IPS-NIHi7 (cell line): Measurements from ENCODE around the gene UXS1.

Experiments used
- DNase-seq: peaks from one replicate; pipeline ENCODE4 v3.0.0; 2012; ENCODE audit warnings: mixed read lengths; ENCODE audit errors: extremely low spot score

UXS1 gene

DNA sequence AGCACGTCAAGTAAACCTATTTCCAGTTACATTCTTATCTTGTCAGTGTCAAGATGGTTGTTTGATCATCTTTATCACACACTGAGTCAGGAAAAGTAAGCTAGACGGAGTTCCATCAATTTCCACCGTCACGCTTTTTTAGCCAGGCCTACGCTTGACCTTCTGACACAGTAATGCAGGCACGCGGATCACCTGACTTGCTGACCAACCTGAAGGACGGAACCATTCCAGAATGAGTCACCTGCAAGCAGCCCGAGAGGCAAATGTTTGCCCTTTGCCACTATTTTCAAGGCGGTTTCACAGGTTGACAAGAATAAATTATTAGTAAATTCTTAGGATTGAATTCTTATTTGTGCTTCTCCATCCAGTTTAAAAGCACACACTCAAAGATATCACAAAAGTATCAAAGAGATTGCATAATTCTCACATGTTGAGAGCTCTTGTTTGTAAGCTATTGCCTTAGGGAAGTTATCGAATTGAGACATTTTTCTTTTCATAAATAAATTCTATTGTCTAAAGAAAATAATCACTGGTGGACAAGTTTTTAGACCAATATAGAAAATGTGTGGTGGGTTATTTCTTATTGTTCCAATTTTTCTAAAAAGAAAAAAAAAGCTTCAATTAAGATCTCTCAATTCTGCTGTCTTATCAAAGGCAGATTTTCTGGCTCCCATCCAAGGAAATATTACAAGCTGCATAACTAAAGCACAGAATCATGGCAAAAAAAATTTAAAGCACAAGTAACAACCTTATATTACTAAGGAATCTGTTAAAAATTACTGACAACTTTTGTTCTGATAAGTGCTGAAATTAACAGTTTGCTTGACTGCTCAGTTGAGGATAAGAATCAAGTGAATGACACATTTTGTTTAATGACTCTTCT lies 31.9 kb downstream of the UXS1 start:
- no peak for DNase-seq

DNA sequence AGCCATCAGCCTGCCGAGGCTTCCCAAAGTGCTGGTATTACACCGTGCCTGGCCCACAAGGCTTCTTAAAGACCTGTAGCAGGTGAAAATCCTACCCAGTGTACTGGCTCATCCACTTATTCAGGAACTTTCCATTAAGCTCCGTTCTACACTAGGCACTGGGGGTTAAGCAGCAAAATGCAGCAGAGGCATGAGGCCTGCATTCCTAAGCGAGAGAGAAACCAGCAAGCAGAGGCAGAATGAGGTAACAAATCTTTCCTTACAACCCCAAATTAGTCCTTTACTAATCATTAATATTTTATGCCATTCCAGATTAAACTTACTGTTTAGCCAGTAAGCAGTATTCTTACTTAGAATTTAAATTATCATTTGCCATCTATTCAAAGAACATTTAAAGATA lies 32.8 kb downstream of the UXS1 start:
- DNase-seq, result no peak

DNA sequence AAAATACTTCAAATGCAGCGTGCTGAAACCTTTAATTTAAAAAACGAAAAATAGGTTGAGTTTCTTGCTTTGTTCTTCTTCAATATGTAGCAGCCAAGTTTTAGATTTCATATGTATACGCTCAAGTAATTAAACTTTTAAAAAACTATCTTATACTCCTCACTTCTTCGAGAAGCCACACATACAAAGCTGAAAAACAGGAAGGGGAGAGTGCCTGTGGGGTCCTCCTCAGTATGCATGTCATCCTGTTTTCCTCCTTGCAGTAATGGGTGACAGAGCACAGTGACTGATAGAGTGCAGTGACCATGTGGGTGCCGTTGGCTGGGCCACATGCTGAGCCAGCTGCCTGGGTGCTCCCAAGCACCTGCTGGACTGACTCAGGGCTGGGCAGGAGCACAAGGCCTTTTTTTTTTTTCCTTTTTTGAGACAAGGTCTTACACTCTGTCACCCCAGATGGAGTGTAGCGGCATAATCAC lies 33.3 kb downstream of the UXS1 start:
- no peak for DNase-seq

DNA sequence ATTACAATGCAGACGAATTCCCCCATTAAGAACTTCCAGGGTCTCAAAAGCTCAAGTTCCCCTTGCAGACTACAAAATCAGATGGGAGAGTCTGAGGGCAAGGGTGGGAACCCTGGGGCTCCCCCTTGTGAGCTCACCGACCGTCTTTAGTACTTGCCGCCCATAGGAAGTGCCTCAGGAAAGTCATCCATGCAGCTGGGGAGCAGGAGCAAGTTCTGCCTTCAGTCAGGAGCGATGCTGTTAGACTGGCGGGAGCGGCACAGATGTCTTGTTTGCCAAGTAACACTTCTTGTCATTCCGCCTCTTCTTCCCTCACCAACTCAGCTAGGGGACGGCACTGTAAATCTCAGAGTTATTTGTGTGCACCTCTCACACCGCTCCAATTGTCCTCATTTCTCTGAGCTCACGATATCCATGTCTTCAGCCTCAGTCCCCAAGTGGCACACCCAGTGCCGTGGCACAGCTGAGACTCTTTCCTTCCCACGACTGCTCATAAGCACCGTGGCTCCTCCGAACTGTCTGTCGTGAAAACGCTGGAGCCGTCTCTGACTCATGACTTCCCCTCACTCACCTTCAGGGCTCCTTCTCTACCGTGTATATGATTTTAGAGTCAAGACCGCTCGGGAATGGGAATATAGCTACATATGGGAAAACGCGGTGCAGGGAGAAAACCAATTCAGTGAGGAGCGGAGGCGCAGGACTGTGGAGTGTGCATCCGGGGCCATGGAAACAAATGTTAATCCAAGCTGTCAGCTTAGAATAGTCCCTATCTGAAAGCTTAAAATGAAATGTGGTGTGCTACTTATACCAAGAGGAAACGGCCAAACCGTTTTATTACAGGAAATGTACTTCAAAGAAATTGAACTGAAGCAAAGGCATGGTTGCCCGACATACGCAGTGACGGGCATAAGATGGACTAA lies 34.0 kb downstream of the UXS1 start:
- no peak for DNase-seq

DNA sequence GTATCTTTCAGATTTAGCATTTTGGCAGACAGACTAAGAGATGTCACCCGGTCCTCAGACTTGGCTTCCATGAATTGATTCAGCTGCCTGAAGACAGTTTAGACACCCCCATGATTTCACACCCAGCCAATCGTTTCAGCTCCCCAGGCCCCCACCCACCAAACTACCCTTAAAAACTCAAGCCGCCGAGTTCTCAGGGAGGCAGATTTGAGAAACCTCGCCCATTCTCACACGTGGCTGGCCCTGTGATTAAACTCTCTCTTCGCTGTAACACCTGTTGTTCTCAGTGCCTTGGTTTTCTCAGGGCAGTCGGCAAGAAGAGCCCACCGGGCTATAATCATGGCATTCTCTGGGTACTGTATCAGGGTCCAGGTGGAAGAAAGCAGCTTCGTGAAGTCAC lies 35.2 kb downstream of the UXS1 start:
- no peak for DNase-seq

DNA sequence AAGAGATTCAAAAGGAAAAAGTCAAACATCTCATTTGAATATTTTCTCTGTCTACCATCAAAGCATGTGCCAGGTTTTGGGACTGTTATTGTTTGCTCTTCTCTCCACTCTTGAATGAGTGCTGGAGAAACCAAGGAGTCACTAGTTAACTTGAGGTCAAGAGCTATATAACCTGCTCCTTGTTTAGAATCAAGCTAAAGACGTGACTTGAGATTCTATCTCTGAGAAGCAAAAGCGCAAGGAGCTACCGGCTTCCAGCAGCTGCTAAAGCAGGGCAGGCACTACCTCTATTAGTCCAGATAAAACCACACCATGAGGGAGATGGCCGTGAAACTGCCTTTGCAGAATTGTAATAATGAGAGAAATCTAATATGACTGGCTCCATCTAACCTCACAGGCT lies 36.0 kb downstream of the UXS1 start:
- DNase-seq, result no peak

DNA sequence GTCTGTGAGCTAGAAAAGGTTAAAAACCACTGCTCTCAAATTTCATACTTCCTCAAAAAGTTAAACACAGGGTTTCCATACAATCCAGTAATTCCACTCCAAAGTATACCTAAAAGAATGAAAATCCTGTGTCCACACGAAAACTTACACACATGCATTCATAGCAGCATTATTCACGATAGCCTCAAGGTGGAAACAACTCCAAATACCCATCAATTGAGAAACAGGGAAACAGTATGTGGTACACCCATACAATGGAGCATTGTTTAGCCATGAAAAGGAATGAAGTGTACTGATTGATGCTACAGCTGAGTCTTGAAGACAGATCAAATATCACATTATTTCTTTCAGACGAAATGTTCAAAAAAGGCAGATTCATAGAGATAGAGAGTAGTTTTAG lies 36.7 kb downstream of the UXS1 start:
- no peak for DNase-seq

DNA sequence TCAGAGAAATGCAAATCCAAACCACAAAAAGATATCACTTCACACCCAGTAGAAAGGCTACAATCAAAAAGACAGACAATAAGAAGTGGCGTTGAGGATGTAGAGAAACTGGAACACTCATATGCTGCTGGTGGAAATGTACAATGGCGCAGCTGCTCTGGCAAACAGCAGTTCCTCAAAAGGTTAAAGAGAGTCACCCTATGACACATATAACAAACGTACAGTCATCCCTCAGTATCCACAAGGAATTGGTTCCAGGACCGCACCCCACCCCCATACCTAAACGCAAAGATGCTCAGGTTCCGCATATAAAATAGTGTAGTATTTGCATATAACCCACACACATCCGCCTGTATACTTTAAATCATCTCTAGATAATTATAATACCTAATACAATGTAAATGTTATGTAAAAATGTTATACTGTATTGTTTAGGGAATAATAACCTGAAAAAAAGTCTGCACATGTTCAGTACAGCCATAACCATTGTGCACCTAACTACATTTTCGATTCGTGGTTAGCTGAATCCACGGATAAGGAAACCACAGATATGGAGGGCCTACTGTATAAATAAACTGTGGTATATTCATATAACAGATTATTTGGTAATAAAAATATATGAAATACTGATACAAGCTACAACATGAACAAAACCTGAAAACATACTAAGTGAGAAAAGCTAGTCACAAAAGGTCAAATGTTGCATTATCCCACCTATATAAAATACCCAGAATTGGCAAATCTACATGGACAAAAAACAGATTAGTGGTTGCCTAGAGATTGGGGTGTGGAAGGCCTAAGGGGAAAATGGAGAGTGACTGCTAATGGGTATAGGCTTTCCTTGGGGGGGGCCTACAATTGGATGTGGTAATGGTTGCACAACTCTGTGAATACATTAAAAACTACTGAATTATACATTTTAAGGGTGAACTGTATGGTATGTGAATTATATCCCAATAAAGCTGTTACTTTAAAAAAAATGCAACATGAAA lies 37.5 kb downstream of the UXS1 start:
- DNase-seq, result no peak

DNA sequence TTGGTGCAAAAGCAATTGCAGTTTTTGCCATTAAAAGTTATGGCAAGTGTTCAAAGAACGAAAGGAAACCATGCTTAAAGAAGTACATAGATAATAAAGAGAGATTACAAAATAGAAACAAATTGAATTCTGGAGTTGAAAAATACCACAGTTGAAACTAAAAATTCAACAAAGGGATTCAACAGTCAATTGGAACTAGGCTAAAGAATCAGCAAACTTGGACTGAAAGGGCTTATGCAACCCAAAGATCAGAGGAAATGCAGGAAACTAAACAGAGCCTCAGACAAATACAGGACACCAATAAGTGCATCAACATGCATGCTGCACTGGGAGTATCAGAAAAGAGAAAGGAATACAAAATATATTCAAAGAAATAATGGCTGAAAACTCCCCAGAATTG lies 40.3 kb downstream of the UXS1 start:
- no peak for DNase-seq

DNA sequence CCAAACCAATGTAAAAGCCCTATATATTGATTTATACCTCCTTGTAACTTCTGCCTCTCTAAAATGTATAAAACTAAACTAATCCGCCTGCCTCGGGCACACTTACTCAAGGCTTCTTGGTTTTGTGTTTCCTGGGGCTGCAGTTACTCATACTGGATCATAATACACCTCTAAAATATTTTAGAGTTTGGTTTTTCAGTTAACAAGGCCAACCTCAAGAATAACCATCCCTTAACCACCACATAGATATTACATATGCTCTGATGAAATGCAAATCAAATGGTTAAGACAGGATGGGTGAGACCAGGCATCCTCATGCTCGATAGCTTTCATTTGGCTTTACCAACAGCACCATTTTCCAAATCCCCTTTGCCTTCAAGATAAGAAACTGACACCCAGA lies 46.4 kb downstream of the UXS1 start:
- no peak for DNase-seq

DNA sequence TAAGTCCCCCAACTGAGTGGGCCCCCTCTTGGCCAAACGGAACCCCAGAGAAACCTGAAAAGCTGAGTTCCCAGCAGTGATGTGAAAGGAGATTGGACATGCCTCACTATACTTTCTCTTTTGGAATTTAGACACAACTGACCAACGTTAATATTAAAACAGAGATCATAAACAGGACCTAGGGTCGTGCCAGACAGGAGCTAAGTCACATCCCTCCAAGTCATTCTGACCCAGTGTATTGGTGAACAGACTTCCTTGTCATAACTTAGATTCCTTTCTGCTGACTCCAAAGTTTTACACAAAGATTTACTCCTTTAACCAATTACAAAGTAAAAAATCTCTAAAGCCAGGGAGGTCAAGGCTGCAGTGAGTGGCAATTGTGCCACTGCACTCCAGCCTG lies 46.9 kb downstream of the UXS1 start:
- DNase-seq, result no peak

DNA sequence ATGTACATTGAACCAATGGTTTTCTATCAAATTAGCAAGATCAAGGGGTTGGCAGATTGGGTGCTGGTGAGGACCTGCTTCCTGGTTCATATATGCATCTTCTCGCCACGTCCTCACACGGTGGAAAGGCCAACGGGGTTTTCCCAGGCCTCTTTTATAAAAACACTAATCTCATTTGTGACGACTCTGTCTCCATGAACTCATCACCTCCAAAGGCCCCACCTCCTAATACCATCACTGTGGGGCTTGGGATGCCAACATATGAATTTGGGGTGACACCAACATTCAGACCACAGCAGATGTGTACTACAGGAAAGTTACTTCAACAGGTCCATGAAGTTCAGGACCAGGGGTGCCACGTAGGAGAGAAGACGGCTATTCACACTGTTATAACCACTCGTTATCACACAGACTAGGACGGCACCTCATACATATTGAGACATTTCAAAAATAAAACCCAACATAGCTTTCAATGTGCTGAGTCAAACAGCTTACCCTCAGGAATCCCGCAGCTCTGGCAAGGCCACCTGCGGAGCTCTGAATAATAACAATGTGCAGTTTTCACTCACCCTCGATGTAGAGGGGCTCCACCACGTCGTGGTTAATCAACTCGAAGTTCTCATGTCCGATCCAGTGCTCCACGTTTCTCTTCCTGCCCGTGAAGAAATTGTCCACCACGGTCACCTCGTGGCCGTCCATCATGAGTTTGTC lies 49.3 kb downstream of the UXS1 start:
- DNase-seq, result no peak

DNA sequence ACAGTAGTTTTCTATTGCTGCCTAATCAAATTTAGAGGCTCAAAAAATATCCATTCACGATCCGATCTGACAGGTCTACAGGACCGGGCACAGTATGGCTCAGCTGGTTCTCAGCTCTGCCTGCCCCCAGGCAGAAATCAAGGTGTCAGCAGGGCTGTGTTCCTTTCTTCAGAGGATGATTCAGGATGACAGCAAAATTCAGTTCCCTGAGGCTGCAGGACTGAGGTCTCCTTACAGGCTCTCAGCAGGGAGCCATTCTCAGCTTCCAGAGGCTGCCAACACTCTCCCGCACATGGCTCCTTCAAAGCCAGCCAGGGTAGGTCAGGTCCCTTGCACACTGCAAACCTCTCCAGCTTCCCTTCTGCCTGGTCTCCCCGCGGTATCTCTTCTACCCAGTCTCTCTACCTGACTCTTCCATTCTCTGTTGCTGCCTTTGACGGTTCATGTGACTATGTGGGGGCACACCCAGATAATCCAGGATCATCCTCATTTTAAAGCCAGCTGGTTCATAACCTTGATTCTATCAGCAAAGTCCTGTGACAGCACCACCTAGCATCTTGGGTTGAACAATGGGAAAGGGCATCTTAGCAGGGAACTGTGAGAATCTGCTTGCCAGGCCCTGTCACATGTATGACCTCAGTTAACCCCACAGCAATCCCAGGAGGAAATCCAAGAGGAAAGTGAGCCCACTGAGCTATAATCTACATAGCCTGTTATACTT lies 50.4 kb downstream of the UXS1 start:
- no peak for DNase-seq

DNA sequence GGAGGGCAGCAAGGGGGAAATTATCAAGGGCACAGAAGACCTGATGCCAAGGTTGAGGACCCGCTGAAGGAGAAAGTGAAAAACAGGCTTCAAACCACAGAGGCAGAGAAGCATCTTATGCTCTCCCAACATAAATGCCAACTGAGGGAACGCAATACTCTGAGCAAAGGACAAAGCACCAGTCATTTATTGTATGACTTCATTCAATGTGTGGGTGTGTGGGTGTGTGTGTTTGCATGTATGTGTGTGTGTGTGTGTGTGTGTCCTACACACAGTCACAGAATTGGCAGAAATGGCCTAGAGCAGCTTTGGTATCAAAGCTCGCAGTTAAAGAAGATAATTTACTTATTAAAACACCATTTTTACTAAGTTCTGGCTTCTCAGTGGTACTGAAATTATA lies 51.4 kb downstream of the UXS1 start:
- no peak for DNase-seq

DNA sequence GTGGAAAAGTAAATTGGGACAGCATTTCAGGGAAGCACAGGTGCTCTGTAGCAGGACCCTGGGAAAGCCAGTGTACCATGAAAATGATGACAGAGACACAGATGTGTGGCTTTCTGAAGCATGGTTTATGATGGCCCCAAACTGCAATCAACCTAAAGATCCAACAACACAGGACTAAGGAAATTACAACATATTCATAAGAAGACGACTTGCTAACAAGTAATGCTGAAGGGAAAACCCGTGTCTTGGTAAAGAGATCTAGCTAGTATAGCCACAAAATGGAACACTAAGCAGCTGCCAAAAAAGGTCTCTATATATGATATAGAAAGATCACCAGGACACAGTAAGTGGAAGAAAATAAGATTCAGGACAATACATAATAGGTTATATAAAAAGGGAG lies 53.2 kb downstream of the UXS1 start:
- no peak for DNase-seq

DNA sequence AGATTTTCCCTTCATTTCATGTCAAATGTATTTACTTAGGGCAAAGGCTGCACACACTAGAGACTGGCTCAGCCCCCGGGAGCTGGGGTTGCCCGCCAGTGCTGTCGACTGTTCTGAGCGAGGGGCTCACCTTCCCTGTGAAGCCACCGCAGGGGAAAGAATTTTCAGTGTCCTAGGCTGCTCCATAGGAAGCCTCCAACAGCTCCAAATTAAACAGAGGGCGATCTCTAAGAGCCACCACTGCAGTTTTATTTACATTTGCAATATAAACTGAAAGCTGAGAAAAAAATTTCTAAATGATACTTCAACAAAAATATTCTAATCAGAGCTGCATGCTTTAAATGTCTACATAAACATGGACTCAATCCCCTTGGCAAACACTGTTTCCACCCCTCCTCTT lies 54.0 kb downstream of the UXS1 start:
- no peak for DNase-seq

DNA sequence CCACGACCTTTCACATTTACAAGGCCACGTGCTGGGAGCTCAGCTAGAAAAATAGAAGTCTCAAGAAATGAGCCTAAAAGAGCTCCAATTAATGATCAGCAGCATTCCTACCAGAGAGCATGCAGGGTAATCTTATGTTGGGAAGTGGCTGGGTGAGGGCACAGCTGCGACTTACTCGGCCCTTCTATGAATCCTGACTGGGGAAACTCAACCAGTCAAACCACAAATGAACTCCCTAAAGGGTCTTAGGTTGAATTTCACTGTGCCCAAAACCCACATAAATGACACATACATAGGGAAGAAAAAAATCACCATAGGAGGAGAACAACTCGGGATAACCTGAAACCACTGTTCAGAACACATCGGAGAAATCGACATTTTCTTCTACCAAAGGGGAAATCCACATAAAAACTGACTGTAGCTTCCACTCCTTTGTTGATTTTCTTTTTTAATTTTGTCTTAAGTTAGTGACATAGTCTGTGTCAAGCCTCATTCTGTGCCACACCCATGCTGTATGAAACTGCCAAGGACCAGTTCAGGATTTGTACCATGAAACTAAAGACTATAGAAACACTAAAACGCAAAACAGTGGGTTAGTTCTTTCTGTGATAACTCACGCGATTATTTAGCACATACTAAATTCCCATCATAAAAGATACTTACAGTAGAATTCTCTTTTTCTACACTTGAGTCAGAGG lies 54.7 kb downstream of the UXS1 start:
- no peak for DNase-seq

DNA sequence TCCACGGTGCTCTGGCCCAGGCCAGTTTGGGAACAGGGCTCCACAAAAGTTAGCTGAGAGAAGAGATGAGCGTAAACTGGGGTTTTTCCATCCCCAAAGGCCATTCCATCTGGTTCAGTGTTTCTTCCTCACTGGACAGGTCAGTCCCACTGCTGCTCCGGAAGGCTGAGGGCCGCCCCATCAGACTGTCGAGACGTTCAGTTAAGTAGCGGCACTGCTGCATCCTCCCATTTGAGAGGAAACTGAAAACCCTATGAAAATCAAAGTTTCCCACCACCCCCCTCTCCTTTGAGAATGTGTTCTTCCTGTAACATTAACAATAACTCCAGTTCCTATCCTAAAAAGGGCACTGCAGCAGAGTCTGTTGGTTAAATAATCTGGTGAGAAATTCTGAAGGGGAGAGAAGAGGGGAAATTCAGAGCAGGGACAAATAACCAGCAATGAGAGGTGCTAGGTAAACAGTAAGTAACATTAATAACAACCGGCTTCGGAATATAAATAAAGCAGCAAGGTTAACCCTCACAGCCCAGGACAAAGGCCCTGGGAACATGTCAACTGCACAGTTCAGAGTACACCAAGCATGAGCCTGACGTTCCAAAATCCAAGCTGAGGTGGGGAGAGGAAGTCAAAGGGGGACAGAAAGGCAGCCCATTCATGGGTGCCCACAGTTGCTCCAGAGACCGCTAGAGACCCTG lies 55.4 kb downstream of the UXS1 start:
- DNase-seq, result no peak
